Measurements from ENCODE around the gene TDO2.
A peak's percentile ranks its signal among the peaks of the same experiment; 100 is the strongest.

Gene TDO2

GRCh38 chr4:155952501-155952901, 49.0 kb downstream of the TDO2 start:
- DNase-seq (ENCODE audit: low read depth), result peak; percentile 49
- TF ChIP-seq CTCF (conservative IDR thresholded peaks at IDR 0.05; ENCODE audit: low read length), result no peak
- H3K4me3 ChIP-seq (ENCODE audit: low read length), result peak overlapping the region; percentile 24

GRCh38 chr4:155953151-155954117, 49.9 kb downstream of the TDO2 start, which contains the start of gene CTSO:
CTSO (minus strand) TSS chr4:155953866; CDS start chr4:155953847, 19 bp downstream.
- H3K4me3 ChIP-seq (ENCODE audit: low read length), result peak within 1 kb of the TSS; percentile 80
- DNase-seq (ENCODE audit: low read depth), result peak; percentile 81
- TF ChIP-seq CTCF (conservative IDR thresholded peaks at IDR 0.05; ENCODE audit: low read length), result peak; percentile 70

GRCh38 chr4:155954118-155954685, 50.7 kb downstream of the TDO2 start:
- peak overlapping the region; percentile 80 for H3K4me3 ChIP-seq (ENCODE audit: low read length)
- no peak for TF ChIP-seq CTCF (conservative IDR thresholded peaks at IDR 0.05; ENCODE audit: low read length)
- peak; percentile 21 for DNase-seq (ENCODE audit: low read depth)

GRCh38 chr4:155954939-155955338, 51.4 kb downstream of the TDO2 start:
- H3K4me3 ChIP-seq (ENCODE audit: low read length), result no peak overlapping the region
- TF ChIP-seq CTCF (conservative IDR thresholded peaks at IDR 0.05; ENCODE audit: low read length), result no peak
- no peak for DNase-seq (ENCODE audit: low read depth)

- DNase-seq (ENCODE audit: low read depth), result no peak
- H3K4me3 ChIP-seq (ENCODE audit: low read length), result no peak overlapping the region
- no peak for TF ChIP-seq CTCF (conservative IDR thresholded peaks at IDR 0.05; ENCODE audit: low read length)
These were observed 53.0 kb downstream of the TDO2 start for GRCh38 chr4:155956461-155956860.

GRCh38 chr4:155959417-155959816, 55.9 kb downstream of the TDO2 start:
- DNase-seq (ENCODE audit: low read depth), result no peak
- TF ChIP-seq CTCF (conservative IDR thresholded peaks at IDR 0.05; ENCODE audit: low read length), result no peak
- H3K4me3 ChIP-seq (ENCODE audit: low read length), result no peak overlapping the region
